ENCODE data around the gene PRAF2.

DNA sequence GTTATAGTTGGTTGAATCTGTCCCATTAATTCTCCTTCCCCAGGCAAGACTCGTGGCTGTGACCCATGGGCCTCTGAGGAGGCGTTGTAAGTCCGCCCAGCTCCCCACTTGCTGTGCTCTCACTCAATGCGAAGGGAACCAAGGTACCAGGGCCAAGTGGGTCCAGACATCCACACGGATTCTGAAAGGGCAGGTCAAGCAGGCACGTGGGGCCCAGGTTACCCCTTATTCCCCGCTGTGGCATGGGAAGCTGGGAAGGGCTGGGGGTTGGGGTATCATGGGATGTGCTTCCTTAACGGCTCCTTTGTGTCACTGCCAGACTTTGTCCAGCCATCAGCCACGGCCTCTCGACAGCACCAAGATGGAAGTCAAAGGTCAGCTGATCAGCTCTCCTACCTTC, 11.9 kb downstream of the PRAF2 start:
- TF ChIP-seq POLR2A (IDR thresholded peaks at IDR 0.05) (no peak), CTCF (IDR thresholded peaks at IDR 0.05) (no peak)

All from esophagus squamous epithelium (tissue), 4 donors.